Body of pancreas (tissue), 4 donors: Measurements from ENCODE around the gene C15orf39. TPM values are rescaled to one million over a fixed set of nuclear protein-coding genes. Genes with fewer than 3 reads are reported as not detected.

ENCODE experiments used
- ATAC-seq: fragments of 150-250 bp; one replicate; pipeline ENCODE4 v1.9.1; 2016
- DNase-seq, 4 donors: peaks; one replicate each; pipeline ENCODE4 v3.0.0-alpha.2; 2019
- H3K27ac ChIP-seq, 4 donors: fragments of 200-600 bp; sonication (generic); 1 replicate in 3 of 4; 2 replicates in 1 of 4; pipeline versions ENCODE4 v1.5.1 to v1.6.1; 2016 to 2019; ENCODE audit warnings: mild to moderate bottlenecking in 1 of 4, mixed read lengths in 1 of 4, moderate library complexity in 1 of 4
- H3K27me3 ChIP-seq, 2 donors: fragments of 200-600 bp; sonication (generic); one replicate each; pipeline ENCODE4 v1.6.0; 2016; ENCODE audit warnings: mild to moderate bottlenecking in 1 of 2
- H3K36me3 ChIP-seq, 2 donors: fragments of 200-600 bp; sonication (generic); replicated peaks in 1 of 2; 2 replicates each; pipeline ENCODE4 v1.5.1; 2016; ENCODE audit warnings: low read depth in 2 of 2; ENCODE audit not compliant: insufficient read depth in 1 of 2
- H3K4me1 ChIP-seq: fragments of 200-600 bp; sonication (generic); one replicate; pipeline ENCODE4 v1.6.0; 2016
- H3K4me3 ChIP-seq, 2 donors: fragments of 200-600 bp; sonication (generic); 1 replicate in 1 of 2; 2 replicates in 1 of 2; pipeline ENCODE4 v1.5.1; 2016 to 2019
- H3K9me3 ChIP-seq, 3 donors: fragments of 200-600 bp; sonication (generic); 1 replicate in 2 of 3; 2 replicates in 1 of 3; pipeline ENCODE4 v1.5.1; 2016
- CTCF ChIP-seq, 7 experiments: fragments of 450-650 bp in 4 of 7; fragments of 200-600 bp in 3 of 7; sonication (generic) in 3 of 7; IDR thresholded peaks; one replicate each; pipeline ENCODE4 v1.5.1; 2016 to 2019; ENCODE audit warnings: antibody characterized with exemption in 7 of 7
- POLR2A ChIP-seq, 3 donors: fragments of 450-650 bp; IDR thresholded peaks; one replicate each; pipeline ENCODE4 v1.6.1; 2016; ENCODE audit warnings: antibody characterized with exemption in 3 of 3, mild to moderate bottlenecking in 2 of 3
- WGBS, 2 donors: methylation state at CpG; one replicate each; pipeline ENCODE4 v1.1.5; 2017; 5-methylcytosine and 5-hydroxymethylcytosine counted together
- intact Hi-C: fragments of 100-400 bp; cut with DNase I; formaldehyde crosslinking; loops from one replicate; pipeline ENCODE4 v1.15.1; 2023
- total RNA-seq, 2 donors: library from RNA; depleted of rRNA; stranded (reverse); fragments of >200 nt; gene quantifications; one replicate each; pipeline ENCODE4 v1.1.0, GENCODE V29; 2016

C15orf39 gene
- total RNA-seq, 2 donors from 2014 or later = 12.5 to 30.3 TPM

GRCh38 chr15:75232826-75233503 is 31.3 kb downstream of the C15orf39 start:
- WGBS, 2 donors = 76 to 79% methylated on average over 9 to 17 of the region's 17 CpGs
- H3K27ac ChIP-seq = no peak overlapping the region
- no peaks in the 10 kb centered on the region for H3K36me3 ChIP-seq
- no peaks in the 10 kb centered on the region for H3K4me1 ChIP-seq
- H3K9me3 ChIP-seq = no peaks in the 10 kb centered on the region
- no peak overlapping the region for H3K4me3 ChIP-seq
- TF ChIP-seq POLR2A (IDR thresholded peaks at IDR 0.05) (no peak), CTCF (IDR thresholded peaks at IDR 0.05) (no peak)
- DNase-seq (peak in 2 of 4 donors; percentile 5 to 8), ATAC-seq (no peak)
- H3K27me3 ChIP-seq = no peaks in the 10 kb centered on the region
- intact Hi-C loops = loop anchor here (10.0 kb wide), 1 partner anchor 72 kb away; no protein-coding TSS in a partner anchor

- no peak overlapping the region for H3K27ac ChIP-seq
- 59 to 75% methylated on average over 9 to 11 of the region's 14 CpGs for WGBS, 2 donors
- no peaks in the 10 kb centered on the region for H3K4me1 ChIP-seq
- no peak for TF ChIP-seq CTCF (IDR thresholded peaks at IDR 0.05)
- no peak for TF ChIP-seq POLR2A (IDR thresholded peaks at IDR 0.05)
- H3K4me3 ChIP-seq = no peak overlapping the region
- DNase-seq (peak in 2 of 4 donors; percentile 8 to 9), ATAC-seq (no peak)
- intact Hi-C loops = loop anchor here (10.0 kb wide), 1 partner anchor 71 kb away; no protein-coding TSS in a partner anchor
- H3K27me3 ChIP-seq = no peaks in the 10 kb centered on the region
- no peaks in the 10 kb centered on the region for H3K9me3 ChIP-seq
- no peaks in the 10 kb centered on the region for H3K36me3 ChIP-seq
Measured at GRCh38 chr15:75233504-75234190, 32.0 kb downstream of the C15orf39 start.

- intact Hi-C loops = loop anchor here (10.0 kb wide), 1 partner anchor 70 kb away; no protein-coding TSS in a partner anchor
- Histone ChIP-seq H3K27ac (no peak overlapping the region), H3K27me3 (no peaks in the 10 kb centered on the region), H3K36me3 (no peaks in the 10 kb centered on the region), H3K9me3 (no peaks in the 10 kb centered on the region), H3K4me3 (no peak overlapping the region), H3K4me1 (no peaks in the 10 kb centered on the region)
- DNase-seq (peak in 1 of 4 donors; percentile 0), ATAC-seq (no peak)
- TF ChIP-seq CTCF (IDR thresholded peaks at IDR 0.05) = no peak
- no peak for TF ChIP-seq POLR2A (IDR thresholded peaks at IDR 0.05)
- WGBS, 2 donors = 90% methylated on average over 5 of the region's 5 CpGs; no CpG with 5 or more reads in 1 of the 2 donors
Measured at GRCh38 chr15:75234191-75234810, 32.6 kb downstream of the C15orf39 start.

GRCh38 chr15:75235051-75235673 is 33.5 kb downstream of the C15orf39 start:
- no peaks in the 10 kb centered on the region for H3K27me3 ChIP-seq
- no peaks in the 10 kb centered on the region for H3K36me3 ChIP-seq
- H3K4me1 ChIP-seq = no peaks in the 10 kb centered on the region
- DNase-seq (peak in 1 of 4 donors; percentile 4), ATAC-seq (no peak)
- TF ChIP-seq CTCF (IDR thresholded peaks at IDR 0.05) = no peak
- no peak for TF ChIP-seq POLR2A (IDR thresholded peaks at IDR 0.05)
- H3K27ac ChIP-seq = no peak overlapping the region
- intact Hi-C loops = loop anchor here (10.0 kb wide), 1 partner anchor 70 kb away; no protein-coding TSS in a partner anchor
- WGBS, 2 donors = 90 to 93% methylated on average over 7 to 10 of the region's 10 CpGs
- no peaks in the 10 kb centered on the region for H3K9me3 ChIP-seq
- H3K4me3 ChIP-seq = no peak overlapping the region
